ENCODE measurements around the gene SGSM2.

Gene SGSM2

DNA sequence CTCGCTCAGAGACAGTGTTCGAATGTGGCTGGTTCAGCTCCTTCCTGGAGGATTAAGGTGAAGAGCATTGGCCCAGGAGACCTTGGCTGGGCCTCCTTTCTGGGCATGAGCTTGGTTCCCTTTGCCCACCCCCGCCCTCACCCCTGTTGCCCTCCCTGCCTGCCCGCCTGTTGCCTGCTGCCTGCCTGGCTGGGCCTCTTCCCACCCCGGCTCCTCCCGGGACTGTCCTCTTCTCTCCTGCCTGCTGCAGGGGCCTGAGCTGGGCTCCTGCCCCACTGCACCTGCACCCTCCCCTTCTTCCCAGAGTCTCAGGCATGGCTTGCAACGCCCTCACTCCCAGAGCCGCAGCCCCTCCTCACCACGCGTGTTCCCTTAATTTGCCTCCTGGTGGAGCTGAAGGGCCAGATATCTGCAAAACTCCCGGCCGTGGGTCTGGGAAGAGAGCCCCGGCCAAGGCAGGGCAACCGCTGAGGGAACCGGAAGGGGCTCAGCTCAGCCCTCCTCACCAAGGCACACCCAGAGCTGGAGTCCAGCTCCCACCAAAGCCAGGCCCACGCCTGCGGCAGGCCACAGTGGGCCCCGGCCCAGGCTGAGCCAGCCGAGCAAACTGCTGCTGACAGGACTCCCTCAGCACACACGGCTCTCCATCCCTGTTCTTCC is 32.4 kb downstream of the SGSM2 start:
- no peak for DNase-seq

DNA sequence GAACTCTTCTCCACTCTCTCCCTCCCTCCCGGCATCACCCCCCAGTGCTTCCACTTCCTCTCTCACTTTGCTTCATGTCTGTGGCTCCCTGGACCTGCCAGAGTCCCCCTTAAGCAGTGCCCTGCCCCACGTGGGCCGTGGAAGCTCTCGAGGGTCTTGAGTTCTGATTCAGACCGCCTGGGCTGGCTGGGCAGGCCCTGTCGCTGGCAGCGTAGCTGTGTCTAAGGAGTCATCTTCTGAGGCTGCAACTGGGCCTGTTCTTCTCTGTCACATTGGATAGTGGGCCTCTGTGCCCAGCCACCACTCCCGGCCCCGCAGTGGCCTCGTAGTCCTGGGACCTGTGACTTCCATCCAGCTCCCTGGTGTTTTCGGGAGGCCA is 32.9 kb downstream of the SGSM2 start:
- DNase-seq: no peak

DNA sequence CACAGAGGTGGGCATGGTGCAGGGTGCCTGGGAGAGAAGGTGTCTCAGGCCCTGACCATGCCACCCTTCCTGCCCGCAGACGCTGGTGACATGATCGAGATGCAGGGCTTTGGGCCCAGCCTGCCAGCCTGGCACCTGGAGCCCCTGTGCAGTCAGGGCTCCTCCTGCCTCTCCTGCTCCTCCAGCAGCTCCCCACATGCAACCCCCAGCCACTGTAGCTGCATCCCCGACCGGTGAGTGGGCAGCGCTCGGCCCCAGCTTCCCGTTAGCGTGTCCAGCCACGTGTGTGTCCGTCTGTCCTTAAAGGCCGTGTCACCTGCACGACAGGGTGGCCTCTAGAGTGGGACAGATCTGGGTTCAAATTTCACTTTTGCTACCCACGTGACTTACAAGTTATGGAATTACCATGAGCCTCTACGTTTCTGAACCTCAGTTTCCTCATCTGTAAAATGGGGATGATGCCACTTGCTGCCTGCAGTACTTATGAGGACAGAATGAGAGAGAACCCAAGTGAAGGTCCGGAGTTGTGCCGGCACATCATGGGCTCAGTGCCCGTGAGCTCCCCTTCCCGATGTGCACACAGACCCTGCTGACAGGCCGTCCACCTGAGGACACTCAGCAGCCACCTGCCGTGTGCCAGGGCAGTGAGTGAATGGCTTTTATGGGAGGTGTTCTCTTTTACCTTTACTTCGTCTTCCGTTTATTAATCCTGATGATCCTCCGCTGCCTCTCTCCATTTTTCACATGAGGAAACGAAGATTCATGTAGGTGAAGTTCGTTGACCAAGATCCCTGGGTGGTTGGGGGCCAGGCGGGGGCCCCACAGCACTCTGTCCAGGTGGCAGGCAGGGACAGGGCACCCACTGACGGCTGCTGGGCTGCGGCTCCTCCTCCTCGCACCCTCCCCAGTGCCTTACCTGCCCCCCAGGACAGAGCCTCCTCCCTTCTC is 34.2 kb downstream of the SGSM2 start:
- DNase-seq: no peak

DNA sequence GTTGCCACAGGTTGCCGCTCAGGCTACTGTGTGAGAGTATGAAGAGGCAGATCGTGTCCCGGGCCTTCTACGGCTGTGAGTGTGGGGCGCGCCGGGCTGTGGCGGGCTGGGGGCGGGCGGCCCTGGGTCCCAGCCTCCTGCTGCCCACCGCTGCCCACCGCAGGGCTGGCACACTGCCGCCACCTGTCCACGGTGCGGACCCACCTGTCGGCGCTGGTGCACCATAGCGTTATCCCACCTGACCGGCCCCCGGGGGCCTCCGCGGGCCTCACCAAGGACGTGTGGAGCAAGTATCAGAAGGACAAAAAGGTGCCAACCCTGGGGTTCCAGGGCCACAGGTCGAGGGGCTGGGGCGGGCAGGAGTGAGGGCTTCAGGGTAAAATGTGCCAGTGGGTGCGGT is 34.9 kb downstream of the SGSM2 start:
- no peak for DNase-seq

DNA sequence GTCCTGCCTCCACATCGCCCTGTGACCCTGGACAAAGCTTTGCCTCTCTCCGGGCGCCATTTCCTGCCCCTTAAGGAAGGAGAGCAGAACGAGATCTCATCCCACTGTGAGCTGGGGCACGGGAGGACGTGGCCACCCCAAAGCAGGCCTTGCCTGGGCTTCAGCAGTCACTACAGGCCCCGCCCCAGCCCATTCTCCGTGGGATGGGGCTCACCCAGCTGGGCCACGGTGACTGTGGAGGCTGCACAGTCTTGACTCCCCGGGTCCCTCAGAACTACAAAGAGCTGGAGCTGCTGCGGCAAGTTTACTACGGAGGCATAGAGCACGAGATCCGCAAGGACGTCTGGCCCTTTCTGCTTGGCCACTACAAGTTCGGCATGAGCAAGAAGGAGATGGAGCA is 35.4 kb downstream of the SGSM2 start:
- DNase-seq: no peak

DNA sequence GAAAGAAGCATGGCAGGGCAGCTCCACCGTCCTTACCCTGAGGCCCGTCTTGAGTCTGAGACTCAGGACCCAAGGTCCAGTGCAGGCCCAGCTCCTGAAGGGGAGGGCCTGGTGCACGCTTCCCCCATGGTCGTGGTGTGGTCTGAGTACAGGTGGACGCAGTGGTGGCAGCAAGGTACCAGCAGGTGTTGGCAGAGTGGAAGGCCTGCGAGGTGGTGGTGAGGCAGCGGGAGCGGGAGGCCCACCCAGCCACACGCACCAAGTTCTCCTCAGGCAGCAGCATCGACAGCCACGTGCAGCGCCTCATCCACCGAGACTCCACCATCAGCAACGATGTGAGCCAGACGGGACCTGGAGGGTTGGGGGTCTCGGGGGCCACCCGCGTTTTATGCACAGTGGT is 35.9 kb downstream of the SGSM2 start:
- DNase-seq: no peak

DNA sequence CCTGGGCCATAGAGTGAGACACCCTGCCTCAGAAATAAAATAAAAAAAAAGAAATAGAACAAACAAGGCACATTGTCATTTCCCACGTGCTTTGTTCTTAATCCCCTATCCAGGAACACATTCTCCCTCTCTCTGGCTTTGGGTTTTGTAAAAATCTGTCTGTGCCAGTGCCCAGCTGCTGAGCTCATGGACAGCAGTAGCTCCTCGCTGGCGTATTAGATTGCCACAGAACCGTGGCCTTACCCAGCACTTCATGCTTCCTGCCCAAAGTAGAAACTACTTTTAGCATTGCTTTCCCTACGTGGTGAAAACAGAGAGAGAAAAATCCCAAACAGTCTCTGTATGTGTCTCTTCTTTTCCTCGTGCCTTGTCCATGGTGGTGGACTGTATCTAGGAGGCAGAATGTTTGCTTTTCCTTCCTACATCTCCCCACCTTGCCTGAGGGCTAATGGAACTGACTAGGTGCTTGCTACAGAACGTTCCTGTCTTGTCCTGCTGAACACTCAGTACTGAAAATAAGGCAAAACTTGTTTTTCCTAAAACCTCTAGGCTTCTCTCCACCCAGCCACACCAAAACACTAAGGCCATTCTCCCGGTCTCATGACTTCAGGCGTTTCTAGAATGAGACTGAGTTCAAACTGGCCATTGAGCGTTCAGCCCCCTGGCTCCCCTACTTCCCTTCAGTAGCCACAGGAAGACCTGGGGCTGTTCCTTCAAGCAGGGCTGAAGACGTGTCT is 37.4 kb downstream of the SGSM2 start:
- no peak for DNase-seq

DNA sequence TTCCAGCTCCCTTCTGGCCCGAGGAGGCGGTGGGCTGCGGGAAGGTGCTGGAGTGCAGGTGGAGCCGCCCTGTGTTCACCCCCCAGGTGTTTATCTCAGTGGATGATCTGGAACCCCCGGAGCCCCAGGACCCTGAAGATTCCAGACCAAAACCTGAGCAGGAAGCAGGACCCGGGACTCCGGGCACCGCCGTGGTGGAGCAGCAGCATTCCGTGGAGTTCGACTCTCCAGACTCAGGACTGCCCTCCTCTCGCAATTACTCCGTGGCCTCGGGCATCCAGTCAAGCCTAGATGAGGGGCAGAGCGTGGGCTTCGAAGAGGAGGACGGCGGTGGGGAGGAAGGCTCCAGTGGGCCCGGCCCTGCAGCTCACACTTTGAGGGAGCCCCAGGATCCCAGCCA is 38.1 kb downstream of the SGSM2 start:
- DNase-seq: no peak

DNA sequence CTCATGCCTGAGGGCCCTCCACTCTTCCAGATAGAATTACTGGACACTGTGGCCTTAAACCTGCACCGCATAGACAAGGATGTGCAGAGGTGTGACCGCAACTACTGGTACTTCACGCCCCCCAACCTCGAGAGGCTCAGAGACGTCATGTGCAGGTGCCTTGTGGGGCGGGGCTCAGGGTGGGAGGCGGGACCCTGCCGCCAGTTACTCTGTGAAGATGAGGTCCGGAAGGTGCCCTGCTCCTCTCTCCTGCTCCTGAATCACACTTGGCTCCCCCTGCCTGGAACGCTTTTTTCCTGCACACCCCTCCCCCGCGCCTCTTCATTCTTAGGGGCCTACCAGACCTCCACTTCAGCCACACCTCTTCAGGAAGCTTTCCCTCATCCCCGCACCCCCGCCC is 38.8 kb downstream of the SGSM2 start:
- no peak for DNase-seq

DNA sequence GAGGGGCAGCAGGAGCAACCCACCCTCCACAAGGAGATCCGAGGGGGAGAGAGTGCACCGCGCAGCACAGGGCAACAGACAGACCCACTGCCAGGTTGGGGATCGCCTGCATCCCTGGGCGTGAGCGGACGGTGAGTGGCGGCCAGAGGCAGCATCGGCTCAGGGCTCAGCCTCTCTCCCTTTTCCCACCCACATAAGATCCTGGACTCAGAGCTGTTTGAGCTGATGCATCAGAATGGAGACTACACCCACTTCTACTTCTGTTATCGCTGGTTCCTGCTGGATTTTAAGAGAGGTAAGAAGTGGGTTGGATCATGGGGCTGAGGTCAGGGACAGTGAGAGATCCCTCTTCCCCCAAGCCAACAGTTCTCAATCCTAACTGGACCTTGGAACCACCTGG is 40.4 kb downstream of the SGSM2 start:
- no peak for DNase-seq

DNA sequence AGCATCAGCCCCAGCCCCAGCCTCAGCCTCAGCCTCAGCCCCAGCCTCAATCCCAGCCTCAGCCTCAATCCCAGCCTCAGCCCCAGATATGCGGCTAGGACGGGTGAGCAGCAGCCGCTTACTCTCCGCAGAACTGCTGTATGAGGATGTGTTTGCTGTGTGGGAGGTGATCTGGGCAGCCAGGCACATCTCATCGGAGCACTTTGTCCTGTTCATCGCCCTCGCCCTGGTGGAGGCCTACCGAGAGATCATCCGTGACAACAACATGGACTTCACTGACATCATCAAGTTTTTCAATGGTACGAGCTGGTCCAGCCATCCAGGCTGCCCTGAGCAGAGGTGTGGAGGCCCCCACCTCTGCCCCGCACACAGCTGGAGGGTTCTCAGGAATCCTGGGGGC is 41.6 kb downstream of the SGSM2 start:
- no peak for DNase-seq

DNA sequence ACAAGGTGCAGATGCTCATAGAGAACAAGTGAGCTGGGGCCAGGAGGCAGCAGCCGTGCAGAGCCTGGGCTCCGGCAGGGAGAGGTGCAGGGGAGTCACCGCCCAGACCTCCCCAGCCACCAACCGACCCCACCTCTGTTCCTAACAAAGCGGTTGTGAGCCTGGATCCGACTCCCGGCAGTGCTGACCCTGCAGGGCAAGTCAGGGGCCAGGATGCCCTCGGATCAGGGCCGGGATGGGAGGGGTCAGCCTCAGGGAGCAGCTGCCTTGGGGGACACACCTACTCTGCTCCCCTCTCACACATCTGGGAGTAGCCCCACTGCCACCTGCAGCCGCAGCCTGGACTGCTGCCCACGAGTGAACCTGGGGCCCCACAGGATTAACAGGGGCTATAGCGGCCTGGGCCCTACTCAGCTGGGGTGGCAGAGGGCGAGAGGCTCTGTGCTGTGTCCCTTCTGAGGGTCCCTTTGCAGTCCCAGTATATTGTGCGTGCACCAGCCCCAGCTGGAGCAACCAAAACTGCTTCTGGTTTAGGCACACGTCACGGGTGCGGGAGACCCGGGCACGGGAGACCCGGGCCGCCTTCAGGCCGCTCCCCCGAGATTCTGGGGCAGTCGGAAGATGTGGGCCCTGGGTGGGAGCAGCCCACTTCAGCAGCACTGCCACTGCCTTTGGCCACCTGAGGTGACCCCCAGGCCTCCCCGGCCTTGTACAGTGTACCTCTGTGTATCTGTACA is 42.4 kb downstream of the SGSM2 start:
- no peak for DNase-seq

DNA sequence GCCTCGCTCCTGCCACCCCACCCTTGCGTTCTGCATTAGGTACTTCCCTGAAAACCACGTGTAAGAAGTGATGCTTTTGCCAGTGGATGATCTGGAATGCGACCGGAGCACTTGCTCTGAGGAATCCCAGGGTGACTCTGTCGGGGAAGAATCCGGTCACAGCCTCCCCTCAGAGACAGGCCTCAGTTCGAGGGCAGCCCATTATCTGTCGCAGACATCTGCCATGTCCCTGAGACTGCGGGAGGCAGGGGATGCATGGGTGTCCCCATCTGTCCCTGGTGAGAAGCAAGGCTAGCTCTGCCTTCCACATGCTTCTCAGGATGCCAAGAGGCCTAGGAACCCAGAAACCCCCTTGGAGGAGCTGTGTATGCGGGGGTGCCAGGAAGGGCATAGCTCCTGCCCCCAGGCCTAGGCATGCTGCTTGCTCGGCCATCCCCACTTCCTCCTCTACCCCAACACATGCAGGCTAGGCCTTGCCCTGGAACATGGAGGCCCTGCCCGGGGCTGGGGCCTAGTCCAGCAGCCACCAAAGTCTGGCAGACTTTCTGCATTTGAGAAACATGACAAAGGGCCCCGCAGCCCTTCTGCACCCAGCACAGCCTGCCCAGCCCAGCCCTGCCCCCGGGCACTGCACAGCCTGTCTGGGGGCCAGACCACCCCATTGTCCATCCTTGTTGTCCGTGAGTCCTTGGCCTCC is 43.1 kb downstream of the SGSM2 start:
- DNase-seq: no peak

DNA sequence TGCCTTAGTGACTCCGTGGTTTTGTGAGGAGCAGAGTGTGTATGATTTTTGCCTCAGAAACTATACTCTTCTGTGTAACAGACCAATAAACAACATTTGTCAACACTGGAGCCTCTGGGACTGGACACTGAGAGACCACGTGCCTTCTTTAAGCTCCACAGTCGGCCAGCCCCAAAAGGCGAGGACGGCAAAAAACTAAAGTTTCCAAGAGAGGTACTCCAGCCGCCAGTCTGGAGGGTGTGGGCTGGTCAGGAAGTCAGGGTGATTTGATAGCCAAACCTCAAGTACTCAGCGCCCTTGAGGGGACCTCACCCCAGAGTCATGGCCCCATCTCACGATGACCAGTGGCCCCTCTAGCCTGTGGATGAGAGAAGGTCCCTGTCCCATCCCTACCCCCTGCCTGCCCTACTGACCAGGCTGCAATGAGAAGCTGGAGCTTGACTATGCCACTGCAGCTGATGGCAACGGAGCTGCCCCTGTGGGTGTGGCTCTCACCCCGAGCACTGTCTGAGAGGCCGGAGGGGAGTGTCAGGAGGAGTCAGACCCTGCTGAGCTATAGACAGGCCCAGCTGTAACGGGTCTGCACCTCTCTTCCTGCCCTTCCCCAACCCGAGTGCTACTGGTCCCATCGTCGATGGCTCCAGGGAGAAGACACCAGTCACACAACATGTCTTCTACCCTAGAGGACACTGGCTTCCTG is 43.8 kb downstream of the SGSM2 start:
- DNase-seq: no peak

DNA sequence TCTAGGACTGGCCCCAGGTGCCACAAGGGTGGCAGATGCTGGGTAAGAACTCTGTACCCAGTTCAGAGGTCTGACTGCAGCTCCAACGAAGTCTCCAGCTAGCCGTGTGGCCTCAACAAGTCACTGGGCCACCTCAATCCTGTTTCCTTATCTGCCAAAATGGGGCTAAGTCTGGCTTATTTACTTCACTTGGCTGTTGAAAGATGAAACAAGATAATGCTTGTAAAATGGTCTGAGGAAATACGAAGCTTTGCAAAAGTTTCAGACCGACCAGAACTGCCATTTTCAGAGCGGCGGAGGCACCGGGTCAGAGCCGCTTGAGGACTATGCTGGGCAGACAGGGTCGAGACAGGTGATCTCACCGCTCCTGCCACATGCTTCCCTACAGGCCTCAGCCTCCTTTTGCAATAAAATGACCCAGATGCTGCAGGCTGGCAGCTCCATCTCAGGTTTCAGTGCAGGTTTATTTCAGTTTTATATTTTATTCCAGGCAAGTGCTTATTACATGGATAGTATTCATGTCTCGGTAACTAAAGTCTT is 46.4 kb downstream of the SGSM2 start:
- DNase-seq: no peak

DNA sequence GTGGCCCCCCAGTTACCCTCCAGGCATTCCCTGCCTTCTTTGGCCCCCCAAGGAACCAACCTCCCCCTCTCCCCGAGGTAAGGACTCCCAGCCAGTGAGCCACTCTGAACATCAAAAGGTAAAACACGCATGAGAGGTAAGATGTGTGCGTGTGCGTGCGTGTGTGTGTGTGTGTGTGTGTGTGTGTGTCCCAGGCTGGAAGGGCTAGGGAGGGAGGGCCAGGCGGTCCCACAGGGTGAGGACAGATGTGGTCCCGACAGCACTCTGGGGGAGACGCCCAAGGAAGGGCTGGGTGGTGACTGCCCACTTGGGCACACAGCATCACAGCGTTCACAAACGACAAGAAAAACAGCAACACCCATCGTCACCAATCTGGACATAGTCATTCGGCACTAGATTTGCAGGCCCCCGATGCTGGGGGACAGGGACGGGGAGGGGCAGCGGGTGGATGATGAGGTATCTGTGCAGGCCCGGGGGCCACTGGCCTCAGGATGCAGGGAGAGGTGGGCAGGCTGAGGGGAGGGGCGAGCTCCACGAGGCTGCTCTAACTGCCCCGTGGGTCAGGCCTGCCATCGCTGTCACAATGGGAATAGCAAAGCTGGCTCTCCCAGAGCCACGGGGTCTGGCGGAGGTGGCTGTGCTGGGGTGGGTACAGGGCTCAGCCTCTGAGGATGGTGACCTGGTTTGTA is 47.3 kb downstream of the SGSM2 start:
- DNase-seq: no peak

DNA sequence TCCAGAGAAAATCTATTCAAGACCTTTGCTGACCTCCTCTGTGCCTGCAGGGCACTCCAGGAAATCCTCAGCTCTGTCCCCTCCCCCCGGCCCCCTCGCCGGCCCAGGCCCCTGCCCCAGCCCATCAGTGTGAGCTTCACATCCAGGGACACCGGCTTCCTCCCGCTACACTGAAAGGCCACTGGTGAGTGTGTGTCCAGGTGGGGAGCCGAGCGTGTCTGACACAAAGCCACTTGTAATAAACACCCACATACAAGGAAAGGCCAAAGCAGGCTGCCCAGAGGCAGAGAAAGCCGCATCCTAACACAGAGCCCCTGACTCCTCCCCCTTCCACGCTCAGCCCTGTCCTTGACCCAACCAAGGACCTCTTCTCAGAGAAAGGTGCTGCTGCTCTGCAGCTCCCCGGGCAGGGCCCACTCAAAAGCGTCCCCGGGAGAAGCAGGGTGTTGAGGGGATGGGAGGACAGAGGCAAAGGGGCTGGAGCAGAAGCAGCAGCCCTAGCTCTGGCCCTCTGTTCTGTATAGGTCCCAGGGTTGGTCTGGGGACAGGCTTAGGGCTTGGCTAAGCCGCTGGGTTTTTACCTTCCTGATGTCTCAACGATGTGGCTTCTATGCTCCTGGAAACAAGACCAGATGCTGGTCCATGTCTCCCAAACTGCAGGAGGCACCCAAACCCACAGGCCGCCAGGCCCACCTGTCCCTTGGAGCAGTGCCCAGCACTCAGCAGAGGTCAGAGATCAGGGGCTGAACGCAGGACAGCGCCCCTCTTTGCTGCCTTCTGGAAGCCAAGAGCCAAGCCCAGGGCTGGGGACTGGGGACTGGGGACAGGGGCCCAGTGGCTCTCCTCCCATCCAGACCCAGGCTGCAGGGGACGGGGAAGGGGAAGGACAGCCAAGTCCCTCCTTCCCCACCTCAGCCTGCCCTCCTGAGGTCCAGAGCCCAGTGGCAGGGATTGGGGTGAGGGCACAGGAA is 48.2 kb downstream of the SGSM2 start:
- DNase-seq: no peak

DNA sequence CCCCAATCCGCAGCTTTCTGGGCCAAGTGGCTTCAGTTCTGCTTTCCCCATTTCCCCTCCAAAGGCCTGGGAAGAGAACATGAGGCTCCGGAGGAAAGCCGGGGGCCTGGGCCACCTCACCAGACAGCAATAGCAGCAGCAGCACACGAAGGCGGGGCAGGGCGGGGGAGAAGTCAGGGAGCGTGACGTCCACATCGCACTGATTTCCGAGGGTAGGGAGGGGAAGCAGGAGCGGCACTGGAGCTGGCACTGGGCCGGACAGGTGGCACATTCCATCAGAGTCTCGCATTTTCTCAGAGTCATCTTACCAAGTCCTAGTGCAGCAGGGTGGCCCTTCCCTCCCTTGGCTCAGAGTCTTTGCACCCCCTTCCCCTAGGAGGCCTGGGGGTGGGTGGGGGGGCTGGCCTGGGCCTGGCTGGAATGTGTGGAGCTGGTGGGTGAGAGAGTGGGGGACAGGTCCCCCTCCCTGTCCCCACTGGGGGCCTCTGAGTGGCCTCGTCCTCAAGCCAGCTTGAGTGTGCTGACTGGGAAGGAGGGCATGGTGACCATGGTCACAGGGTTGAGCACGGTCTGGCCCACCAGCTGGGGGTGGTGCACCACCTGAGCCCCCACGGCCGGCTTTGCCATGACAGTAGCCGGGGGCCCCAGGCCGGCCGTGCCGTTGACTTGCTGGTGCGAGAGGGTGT is 49.2 kb downstream of the SGSM2 start:
- DNase-seq: no peak
